HEK293 (cell line): Measurements from ENCODE around the gene SLC25A6.
A peak's percentile ranks its signal among the peaks of the same experiment; 100 is the strongest.

Experiments used
- CTCF ChIA-PET: fragments of 350-600 bp; formaldehyde crosslinking; extraction: SDS; loops from one replicate; lab custom pipeline; 2021; ENCODE audit warnings: antibody characterized with exemption; lab: Yijun Ruan, JAX
- POLR2A ChIA-PET: fragments of 300-600 bp; formaldehyde crosslinking; extraction: SDS; loops from one replicate; lab custom pipeline; 2020; ENCODE audit warnings: antibody characterized with exemption, inconsistent platforms; lab: Yijun Ruan, JAX
- H3K27ac ChIP-seq: fragments of 200-500 bp; sonication (Bioruptor generic); 2 replicates; pipeline ENCODE4 v1.5.1; 2014; ENCODE audit warnings: low read depth, low read length, control low read depth, inconsistent platforms; ENCODE audit errors: extremely low read depth
- H3K36me3 ChIP-seq, 2 experiments: fragments of 200-500 bp in 1 of 2; sonication (Bioruptor generic) in 1 of 2; 1 replicate in 1 of 2; 2 replicates in 1 of 2; pipeline ENCODE4 v1.5.1; 2014 to 2017; ENCODE audit warnings: inconsistent platforms in 2 of 2, low read length in 2 of 2; ENCODE audit not compliant: control insufficient read depth in 2 of 2, insufficient read depth in 1 of 2
- H3K4me1 ChIP-seq: fragments of 200-500 bp; sonication (Bioruptor generic); 2 replicates; pipeline ENCODE4 v1.5.1; 2014; ENCODE audit warnings: mild to moderate bottlenecking, low read length, inconsistent platforms; ENCODE audit not compliant: control insufficient read depth, insufficient read depth
- H3K4me3 ChIP-seq: 2 replicates; pipeline ENCODE4 v1.5.1; 2011; ENCODE audit warnings: low read depth, mild to moderate bottlenecking, control low read depth, low read length, moderate library complexity
- H3K9me3 ChIP-seq: fragments of 200-500 bp; sonication (Bioruptor generic); 2 replicates; pipeline ENCODE4 v1.5.1; 2014; ENCODE audit warnings: low read depth, low read length, inconsistent platforms; ENCODE audit not compliant: control insufficient read depth, insufficient read depth
- SCRT1 ChIP-seq: fragments of 450-650 bp; formaldehyde crosslinking; IDR thresholded peaks from 2 replicates; pipeline ENCODE4 v1.5.1; 2016; ENCODE audit warnings: missing biosample characterization, missing genetic modification characterization, borderline replicate concordance
- SP3 ChIP-seq: fragments of 450-650 bp; formaldehyde crosslinking; IDR thresholded peaks from 2 replicates; pipeline ENCODE4 v1.5.1; 2016; ENCODE audit warnings: missing biosample characterization, missing genetic modification characterization
- ZNF221 ChIP-seq: fragments of 450-650 bp; formaldehyde crosslinking; IDR thresholded peaks from 2 replicates; pipeline ENCODE4 v1.5.1; 2017; ENCODE audit warnings: missing biosample characterization, missing genetic modification characterization, borderline replicate concordance
- ZNF239 ChIP-seq: fragments of 450-650 bp; formaldehyde crosslinking; IDR thresholded peaks from 2 replicates; pipeline ENCODE4 v1.5.1; 2016; ENCODE audit warnings: missing biosample characterization, missing genetic modification characterization
- ZNF24 ChIP-seq: fragments of 450-650 bp; formaldehyde crosslinking; IDR thresholded peaks from 2 replicates; pipeline ENCODE4 v1.5.1; 2016; ENCODE audit warnings: missing biosample characterization, missing genetic modification characterization
- ZNF311 ChIP-seq: fragments of 450-650 bp; formaldehyde crosslinking; IDR thresholded peaks from 2 replicates; pipeline ENCODE4 v1.5.1; 2017; ENCODE audit warnings: missing biosample characterization, missing genetic modification characterization, borderline replicate concordance
- ZNF473 ChIP-seq: fragments of 450-650 bp; formaldehyde crosslinking; IDR thresholded peaks from 2 replicates; pipeline ENCODE4 v1.5.1; 2017; ENCODE audit warnings: missing biosample characterization, missing genetic modification characterization
- ZNF558 ChIP-seq: fragments of 450-650 bp; formaldehyde crosslinking; IDR thresholded peaks from 2 replicates; pipeline ENCODE4 v1.5.1; 2016; ENCODE audit warnings: missing biosample characterization, missing genetic modification characterization
- ZNF561 ChIP-seq: fragments of 450-650 bp; IDR thresholded peaks from 2 replicates; pipeline ENCODE4 v1.5.1; 2018; ENCODE audit warnings: missing biosample characterization, missing genetic modification characterization, borderline replicate concordance
- ZNF621 ChIP-seq: fragments of 450-650 bp; formaldehyde crosslinking; IDR thresholded peaks from 2 replicates; pipeline ENCODE4 v1.5.1; 2017; ENCODE audit warnings: missing biosample characterization, missing genetic modification characterization
- ZNF747 ChIP-seq: fragments of 450-650 bp; formaldehyde crosslinking; IDR thresholded peaks from 2 replicates; pipeline ENCODE4 v1.5.1; 2016; ENCODE audit warnings: missing biosample characterization, missing genetic modification characterization
- ZNF76 ChIP-seq: fragments of 450-650 bp; formaldehyde crosslinking; IDR thresholded peaks from 2 replicates; pipeline ENCODE4; 2016; ENCODE audit warnings: low read depth, missing biosample characterization, missing genetic modification characterization, borderline replicate concordance
- ZNF768 ChIP-seq: fragments of 450-650 bp; formaldehyde crosslinking; IDR thresholded peaks from 2 replicates; pipeline ENCODE4 v1.5.1; 2018; ENCODE audit warnings: missing biosample characterization, mild to moderate bottlenecking, missing genetic modification characterization
- ZNF792 ChIP-seq: fragments of 450-650 bp; formaldehyde crosslinking; IDR thresholded peaks from 2 replicates; pipeline ENCODE4 v1.5.1; 2016; ENCODE audit warnings: missing biosample characterization, missing genetic modification characterization
- TF ChIP-seq, protein P1 (sequence below): fragments of 450-650 bp; formaldehyde crosslinking; IDR thresholded peaks from 2 replicates; pipeline ENCODE4 v1.5.1; 2016; ENCODE audit warnings: missing biosample characterization, missing genetic modification characterization, borderline replicate concordance
- TF ChIP-seq, protein P2 (sequence below): fragments of 450-650 bp; formaldehyde crosslinking; IDR thresholded peaks from 2 replicates; pipeline ENCODE4 v1.5.1; 2016; ENCODE audit warnings: missing biosample characterization, missing genetic modification characterization
- TF ChIP-seq, protein P3 (sequence below): fragments of 450-650 bp; formaldehyde crosslinking; IDR thresholded peaks from 2 replicates; pipeline ENCODE4 v1.5.1; 2016; ENCODE audit warnings: missing biosample characterization, missing genetic modification characterization

SLC25A6 gene

DNA sequence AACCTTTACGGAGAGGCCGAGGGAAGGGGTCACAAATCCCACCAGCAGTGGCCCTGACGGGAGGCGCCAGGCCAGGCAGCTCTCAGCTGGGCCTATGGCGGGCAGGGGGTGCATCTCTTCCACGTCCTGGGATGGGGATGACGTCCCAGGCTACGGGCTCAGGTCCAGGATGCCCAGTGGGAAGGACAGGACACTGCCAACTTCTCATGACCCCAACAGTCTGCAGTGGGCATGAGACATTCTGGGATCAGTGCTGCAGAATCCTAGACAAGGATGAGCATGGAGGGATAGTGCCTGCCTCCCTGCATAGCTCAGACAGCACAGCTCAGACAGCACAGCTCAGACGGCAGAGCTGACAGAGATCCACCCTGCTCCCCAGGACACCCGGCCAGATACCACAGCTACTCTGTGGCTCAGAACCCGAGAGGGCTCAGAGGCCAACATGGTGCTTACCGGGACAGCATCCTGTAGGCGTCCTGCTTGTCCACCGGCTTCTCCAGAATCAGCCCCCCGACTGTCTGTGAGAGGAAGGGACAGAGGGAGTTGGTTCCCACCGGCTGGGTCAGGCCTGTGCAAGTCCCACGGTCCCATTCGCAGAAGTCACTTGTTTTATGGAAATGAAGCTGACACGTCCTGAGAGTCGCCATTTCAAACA is 43.5 kb upstream of the SLC25A6 start:
- Histone ChIP-seq H3K27ac (no peak overlapping the region), H3K4me3 (no peak overlapping the region), H3K4me1 (no peaks in the 10 kb centered on the region)
- CTCF ChIA-PET, result no interaction called here
- TF ChIP-seq ZNF561 (tag by site-specific recombination) (no peak), ZNF747 (tag by site-specific recombination) (no peak), ZNF76 (tag by site-specific recombination) (no peak), ZNF768 (tag by site-specific recombination) (no peak), ZNF221 (tag by site-specific recombination) (no peak), ZNF621 (tag by site-specific recombination) (no peak), ZNF24 (tag by site-specific recombination) (no peak), ZNF239 (tag by site-specific recombination) (no peak), ZNF792 (tag by site-specific recombination) (no peak), SP3 (tag by site-specific recombination) (no peak), ZNF473 (tag by site-specific recombination) (no peak), ZNF558 (no peak)
- TF ChIP-seq, protein P1, sequence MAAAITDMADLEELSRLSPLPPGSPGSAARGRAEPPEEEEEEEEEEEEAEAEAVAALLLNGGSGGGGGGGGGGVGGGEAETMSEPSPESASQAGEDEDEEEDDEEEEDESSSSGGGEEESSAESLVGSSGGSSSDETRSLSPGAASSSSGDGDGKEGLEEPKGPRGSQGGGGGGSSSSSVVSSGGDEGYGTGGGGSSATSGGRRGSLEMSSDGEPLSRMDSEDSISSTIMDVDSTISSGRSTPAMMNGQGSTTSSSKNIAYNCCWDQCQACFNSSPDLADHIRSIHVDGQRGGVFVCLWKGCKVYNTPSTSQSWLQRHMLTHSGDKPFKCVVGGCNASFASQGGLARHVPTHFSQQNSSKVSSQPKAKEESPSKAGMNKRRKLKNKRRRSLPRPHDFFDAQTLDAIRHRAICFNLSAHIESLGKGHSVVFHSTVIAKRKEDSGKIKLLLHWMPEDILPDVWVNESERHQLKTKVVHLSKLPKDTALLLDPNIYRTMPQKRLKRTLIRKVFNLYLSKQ (tag by site-specific recombination), result no peak
- TF ChIP-seq, protein P2, sequence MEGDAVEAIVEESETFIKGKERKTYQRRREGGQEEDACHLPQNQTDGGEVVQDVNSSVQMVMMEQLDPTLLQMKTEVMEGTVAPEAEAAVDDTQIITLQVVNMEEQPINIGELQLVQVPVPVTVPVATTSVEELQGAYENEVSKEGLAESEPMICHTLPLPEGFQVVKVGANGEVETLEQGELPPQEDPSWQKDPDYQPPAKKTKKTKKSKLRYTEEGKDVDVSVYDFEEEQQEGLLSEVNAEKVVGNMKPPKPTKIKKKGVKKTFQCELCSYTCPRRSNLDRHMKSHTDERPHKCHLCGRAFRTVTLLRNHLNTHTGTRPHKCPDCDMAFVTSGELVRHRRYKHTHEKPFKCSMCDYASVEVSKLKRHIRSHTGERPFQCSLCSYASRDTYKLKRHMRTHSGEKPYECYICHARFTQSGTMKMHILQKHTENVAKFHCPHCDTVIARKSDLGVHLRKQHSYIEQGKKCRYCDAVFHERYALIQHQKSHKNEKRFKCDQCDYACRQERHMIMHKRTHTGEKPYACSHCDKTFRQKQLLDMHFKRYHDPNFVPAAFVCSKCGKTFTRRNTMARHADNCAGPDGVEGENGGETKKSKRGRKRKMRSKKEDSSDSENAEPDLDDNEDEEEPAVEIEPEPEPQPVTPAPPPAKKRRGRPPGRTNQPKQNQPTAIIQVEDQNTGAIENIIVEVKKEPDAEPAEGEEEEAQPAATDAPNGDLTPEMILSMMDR (tag by site-specific recombination), result no peak
- TF ChIP-seq, protein P3, sequence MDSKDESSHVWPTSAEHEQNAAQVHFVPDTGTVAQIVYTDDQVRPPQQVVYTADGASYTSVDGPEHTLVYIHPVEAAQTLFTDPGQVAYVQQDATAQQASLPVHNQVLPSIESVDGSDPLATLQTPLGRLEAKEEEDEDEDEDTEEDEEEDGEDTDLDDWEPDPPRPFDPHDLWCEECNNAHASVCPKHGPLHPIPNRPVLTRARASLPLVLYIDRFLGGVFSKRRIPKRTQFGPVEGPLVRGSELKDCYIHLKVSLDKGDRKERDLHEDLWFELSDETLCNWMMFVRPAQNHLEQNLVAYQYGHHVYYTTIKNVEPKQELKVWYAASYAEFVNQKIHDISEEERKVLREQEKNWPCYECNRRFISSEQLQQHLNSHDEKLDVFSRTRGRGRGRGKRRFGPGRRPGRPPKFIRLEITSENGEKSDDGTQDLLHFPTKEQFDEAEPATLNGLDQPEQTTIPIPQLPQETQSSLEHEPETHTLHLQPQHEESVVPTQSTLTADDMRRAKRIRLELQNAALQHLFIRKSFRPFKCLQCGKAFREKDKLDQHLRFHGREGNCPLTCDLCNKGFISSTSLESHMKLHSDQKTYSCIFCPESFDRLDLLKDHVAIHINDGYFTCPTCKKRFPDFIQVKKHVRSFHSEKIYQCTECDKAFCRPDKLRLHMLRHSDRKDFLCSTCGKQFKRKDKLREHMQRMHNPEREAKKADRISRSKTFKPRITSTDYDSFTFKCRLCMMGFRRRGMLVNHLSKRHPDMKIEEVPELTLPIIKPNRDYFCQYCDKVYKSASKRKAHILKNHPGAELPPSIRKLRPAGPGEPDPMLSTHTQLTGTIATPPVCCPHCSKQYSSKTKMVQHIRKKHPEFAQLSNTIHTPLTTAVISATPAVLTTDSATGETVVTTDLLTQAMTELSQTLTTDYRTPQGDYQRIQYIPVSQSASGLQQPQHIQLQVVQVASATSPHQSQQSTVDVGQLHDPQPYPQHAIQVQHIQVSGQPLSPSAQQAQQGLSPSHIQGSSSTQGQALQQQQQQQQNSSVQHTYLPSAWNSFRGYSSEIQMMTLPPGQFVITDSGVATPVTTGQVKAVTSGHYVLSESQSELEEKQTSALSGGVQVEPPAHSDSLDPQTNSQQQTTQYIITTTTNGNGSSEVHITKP (tag by site-specific recombination), result no peak
- TF ChIP-seq, all 188 proteins: peak for 0
- POLR2A ChIA-PET, result no interaction called here
- Histone ChIP-seq H3K9me3 (no peaks in the 10 kb centered on the region), H3K36me3 (peaks cover 0 to 41% of the 10 kb centered on the region in 2 experiments; a peak in 2 of 3 replicates)

DNA sequence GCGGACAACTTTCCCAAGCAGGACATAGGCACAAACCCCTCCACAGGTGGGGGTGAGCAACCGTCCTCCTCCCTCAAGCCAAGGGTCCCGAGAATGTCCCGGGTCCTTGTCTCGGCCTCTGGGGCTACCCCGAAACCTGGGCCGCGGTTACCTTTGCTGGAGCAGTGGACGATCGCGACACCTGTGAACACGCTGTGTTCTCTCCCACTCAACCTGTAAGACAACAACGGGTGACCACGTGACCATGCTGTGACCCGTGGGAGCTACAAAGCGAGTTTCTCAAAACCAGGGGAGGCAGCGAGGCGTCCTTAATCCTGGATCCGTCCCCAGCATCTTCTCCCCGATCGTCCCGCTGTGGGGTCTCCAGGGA is 42.9 kb upstream of the SLC25A6 start:
- TF ChIP-seq SCRT1 (0 out of 2 replicates have a peak, but pooled peaks have one; percentile 11), ZNF311 (tag by site-specific recombination) (no peak)

More for the DNA sequence above, 42.9 kb upstream of the SLC25A6 start:
- no peaks in the 10 kb centered on the region for H3K9me3 ChIP-seq
- H3K4me3 ChIP-seq, result no peak overlapping the region
- H3K27ac ChIP-seq, result no peak overlapping the region
- no peaks in the 10 kb centered on the region for H3K4me1 ChIP-seq
- ChIA-PET CTCF (no interaction called here), POLR2A (no interaction called here)
- peaks cover 0 to 41% of the 10 kb centered on the region in 2 experiments; a peak in 2 of 3 replicates for H3K36me3 ChIP-seq
